GM23248 (cell line): ENCODE results near the gene MRPS22. TPM values are rescaled to one million over a fixed set of nuclear protein-coding genes. Genes with fewer than 3 reads are reported as not detected.

Experiments used
- DNase-seq: peaks from one replicate; pipeline ENCODE4 v3.0.0-alpha.2; 2015
- H2AFZ ChIP-seq: fragments of 200-600 bp; sonication (generic); 2 replicates; pipeline ENCODE4 v1.6.1; 2016; ENCODE audit warnings: antibody characterized with exemption
- H3F3A ChIP-seq: fragments of 200-600 bp; sonication (generic); 2 replicates; pipeline ENCODE4 v1.6.1; 2016; ENCODE audit warnings: mild to moderate bottlenecking, antibody characterized with exemption, mixed run types; ENCODE audit not compliant: insufficient read depth
- H3K27ac ChIP-seq: fragments of 200-600 bp; sonication (generic); 2 replicates; pipeline ENCODE4 v1.5.1; 2016; ENCODE audit warnings: mild to moderate bottlenecking
- H3K27me3 ChIP-seq: fragments of 200-600 bp; sonication (generic); replicated peaks from 2 replicates; pipeline ENCODE4 v1.6.1; 2016; ENCODE audit warnings: mild to moderate bottlenecking; ENCODE audit not compliant: insufficient read depth
- H3K36me3 ChIP-seq: fragments of 200-600 bp; sonication (generic); 2 replicates; pipeline ENCODE4 v1.6.1; 2016; ENCODE audit warnings: low read depth, mild to moderate bottlenecking
- H3K4me1 ChIP-seq: fragments of 200-600 bp; sonication (generic); 2 replicates; pipeline ENCODE4 v1.6.1; 2016; ENCODE audit warnings: mild to moderate bottlenecking; ENCODE audit not compliant: insufficient read depth
- H3K4me2 ChIP-seq: fragments of 200-600 bp; sonication (generic); one replicate; pipeline ENCODE4 v1.6.1; 2016; ENCODE audit warnings: mild to moderate bottlenecking; ENCODE audit not compliant: unreplicated experiment
- H3K4me3 ChIP-seq: fragments of 200-600 bp; sonication (generic); 2 replicates; pipeline ENCODE4 v1.5.1; 2016; ENCODE audit warnings: mild to moderate bottlenecking
- H3K79me2 ChIP-seq: fragments of 200-600 bp; sonication (generic); 2 replicates; pipeline ENCODE4 v1.6.1; 2016; ENCODE audit warnings: mild to moderate bottlenecking; ENCODE audit not compliant: insufficient read depth
- H3K9ac ChIP-seq: fragments of 200-600 bp; sonication (generic); 2 replicates; pipeline ENCODE4 v1.6.1; 2016; ENCODE audit warnings: mild to moderate bottlenecking
- H3K9me2 ChIP-seq: fragments of 200-600 bp; sonication (generic); 2 replicates; pipeline ENCODE4 v1.6.1; 2016; ENCODE audit warnings: mixed run types, mild to moderate bottlenecking, moderate library complexity; ENCODE audit not compliant: insufficient read depth
- H3K9me3 ChIP-seq: fragments of 200-600 bp; sonication (generic); one replicate; pipeline ENCODE4 v1.6.1; 2017; ENCODE audit warnings: low read depth
- H4K20me1 ChIP-seq: fragments of 200-600 bp; sonication (generic); 2 replicates; pipeline ENCODE4 v1.6.0; 2016; ENCODE audit not compliant: insufficient read depth
- EZH2 ChIP-seq: fragments of 200-600 bp; sonication (generic); IDR thresholded peaks from 2 replicates; pipeline ENCODE4 v1.6.1; 2018; ENCODE audit warnings: antibody characterized with exemption, mild to moderate bottlenecking; ENCODE audit not compliant: insufficient read depth, poor library complexity, severe bottlenecking
- EZH2phosphoT487 ChIP-seq: fragments of 200-600 bp; sonication (generic); IDR thresholded peaks from 2 replicates; pipeline ENCODE4 v1.6.1; 2018; ENCODE audit warnings: antibody characterized with exemption, moderate library complexity, mild to moderate bottlenecking, low read depth; ENCODE audit not compliant: insufficient read depth
- WGBS, 2 experiments: methylation state at CpG; one replicate each; pipeline ENCODE4 v1.1.6; 2015 to 2017; ENCODE audit warnings: low lambda C conversion rate in 2 of 2, low coverage in 1 of 2; ENCODE audit errors: missing lambda C conversion rate in 2 of 2; 5-methylcytosine and 5-hydroxymethylcytosine counted together
- in situ Hi-C: fragments of 300-500 bp; cut with MboI; formaldehyde crosslinking; loops from 2 replicates; pipeline ENCODE4 v1.15.0; 2020
- polyA plus RNA-seq: library from polyadenylated mRNA; unstranded; fragments of >200 nt; fragmentation: Nextera tagmentation; extraction: Ambion mirVana; gene quantifications from 2 replicates; pipeline ENCODE4 v1.2.1, GENCODE V29; 2016
- total RNA-seq: library from RNA; depleted of rRNA; stranded (reverse); fragments of >200 nt; shearing (Covaris generic); gene quantifications from 2 replicates; pipeline ENCODE4 v1.2.3, GENCODE V29; 2014

Gene MRPS22
- total and polyA plus RNA-seq, 2 experiments from 2014 or later: 62.5 to 63.2 TPM

- in situ Hi-C loops: no loop called here
- no peak for DNase-seq
- TF ChIP-seq EZH2: no peak
- TF ChIP-seq EZH2phosphoT487: no peak
- no peak overlapping the region for H3K4me3 ChIP-seq
- no peaks in the 10 kb centered on the region for H3K9me3 ChIP-seq
- H3K27ac ChIP-seq: no peak overlapping the region
- no peaks in the 10 kb centered on the region for H3K36me3 ChIP-seq
- no peaks in the 10 kb centered on the region for H4K20me1 ChIP-seq
- WGBS, 2 experiments: 59 to 73% methylated on average over 5 of the region's 5 CpGs
- no peaks in the 10 kb centered on the region for H3K9me2 ChIP-seq
- no peak overlapping the region for H3K4me2 ChIP-seq
- H3K4me1 ChIP-seq: peaks cover 4% of the 10 kb centered on the region; the same call in 1 of the 2 replicates
- H3K9ac ChIP-seq: no peak overlapping the region
- no peaks in the 10 kb centered on the region for H3K27me3 ChIP-seq
- H2AFZ ChIP-seq: no peak overlapping the region
- no peaks in the 10 kb centered on the region for H3K79me2 ChIP-seq
- H3F3A ChIP-seq: no peaks in the 10 kb centered on the region
Measured at GRCh38 chr3:139322346-139322745, 21.5 kb upstream of the MRPS22 start.

- Histone ChIP-seq H3K4me1 (no peaks in the 10 kb centered on the region), H3K27me3 (no peaks in the 10 kb centered on the region), H2AFZ (no peak overlapping the region), H3K4me3 (no peak overlapping the region), H3K27ac (no peak overlapping the region), H4K20me1 (no peaks in the 10 kb centered on the region), H3K9me3 (no peaks in the 10 kb centered on the region), H3K9me2 (no peaks in the 10 kb centered on the region), H3K79me2 (no peaks in the 10 kb centered on the region), H3K36me3 (no peaks in the 10 kb centered on the region), H3F3A (no peaks in the 10 kb centered on the region), H3K4me2 (no peak overlapping the region), H3K9ac (no peak overlapping the region)
- in situ Hi-C loops: no loop called here
- 91 to 93% methylated on average over 7 of the region's 7 CpGs for WGBS, 2 experiments
- no peak for DNase-seq
- no peak for TF ChIP-seq EZH2phosphoT487
- TF ChIP-seq EZH2: no peak
Measured at GRCh38 chr3:139323146-139323545, 20.7 kb upstream of the MRPS22 start.

- 0 out of 2 replicates have a peak, but pooled peaks cover 3% of the 10 kb centered on the region for H3K4me1 ChIP-seq
- no peaks in the 10 kb centered on the region for H3K27me3 ChIP-seq
- H4K20me1 ChIP-seq: no peaks in the 10 kb centered on the region
- H3K9ac ChIP-seq: no peak overlapping the region
- H3K36me3 ChIP-seq: no peaks in the 10 kb centered on the region
- no peaks in the 10 kb centered on the region for H3K9me3 ChIP-seq
- no peaks in the 10 kb centered on the region for H3K79me2 ChIP-seq
- no peak for TF ChIP-seq EZH2phosphoT487
- no peak for TF ChIP-seq EZH2
- H3F3A ChIP-seq: no peaks in the 10 kb centered on the region
- in situ Hi-C loops: no loop called here
- no peaks in the 10 kb centered on the region for H3K9me2 ChIP-seq
- DNase-seq: no peak
- WGBS, 2 experiments: 77 to 82% methylated on average over 5 of the region's 5 CpGs
- H3K27ac ChIP-seq: no peak overlapping the region
- H2AFZ ChIP-seq: no peak overlapping the region
- no peak overlapping the region for H3K4me3 ChIP-seq
- no peak overlapping the region for H3K4me2 ChIP-seq
Measured at GRCh38 chr3:139324456-139324855, 19.4 kb upstream of the MRPS22 start.

GRCh38 chr3:139325551-139325950 lies 18.3 kb upstream of the MRPS22 start:
- no peaks in the 10 kb centered on the region for H3K9me2 ChIP-seq
- H3K9me3 ChIP-seq: no peaks in the 10 kb centered on the region
- no peaks in the 10 kb centered on the region for H3K27me3 ChIP-seq
- H3K27ac ChIP-seq: no peak overlapping the region
- H3F3A ChIP-seq: no peaks in the 10 kb centered on the region
- no peak overlapping the region for H3K9ac ChIP-seq
- no peak for DNase-seq
- WGBS, 2 experiments: 94 to 96% methylated on average over 3 of the region's 3 CpGs
- no peaks in the 10 kb centered on the region for H4K20me1 ChIP-seq
- in situ Hi-C loops: loop anchor here (5.0 to 25.0 kb wide), 2 partner anchors 213 to 613 kb away; no protein-coding TSS in a partner anchor
- H3K4me3 ChIP-seq: no peak overlapping the region
- H3K79me2 ChIP-seq: no peaks in the 10 kb centered on the region
- H3K4me1 ChIP-seq: 0 out of 2 replicates have a peak, but pooled peaks cover 3% of the 10 kb centered on the region
- no peak overlapping the region for H2AFZ ChIP-seq
- H3K4me2 ChIP-seq: no peak overlapping the region
- TF ChIP-seq EZH2: no peak
- no peak for TF ChIP-seq EZH2phosphoT487
- no peaks in the 10 kb centered on the region for H3K36me3 ChIP-seq

- H3K9me2 ChIP-seq: no peaks in the 10 kb centered on the region
- no peaks in the 10 kb centered on the region for H3K36me3 ChIP-seq
- no peak overlapping the region for H2AFZ ChIP-seq
- H3K4me3 ChIP-seq: no peak overlapping the region
- no peak overlapping the region for H3K9ac ChIP-seq
- WGBS, 2 experiments: 85 to 91% methylated on average over 5 of the region's 5 CpGs
- TF ChIP-seq EZH2phosphoT487: no peak
- no peak for TF ChIP-seq EZH2
- no peaks in the 10 kb centered on the region for H3K79me2 ChIP-seq
- H3K9me3 ChIP-seq: no peaks in the 10 kb centered on the region
- in situ Hi-C loops: loop anchor here (5.0 to 25.0 kb wide), 2 partner anchors 214 to 614 kb away; no protein-coding TSS in a partner anchor
- no peak overlapping the region for H3K27ac ChIP-seq
- H4K20me1 ChIP-seq: no peaks in the 10 kb centered on the region
- no peaks in the 10 kb centered on the region for H3F3A ChIP-seq
- no peak overlapping the region for H3K4me2 ChIP-seq
- no peaks in the 10 kb centered on the region for H3K27me3 ChIP-seq
- DNase-seq: no peak
- H3K4me1 ChIP-seq: 0 out of 2 replicates have a peak, but pooled peaks cover 3% of the 10 kb centered on the region
Measured at GRCh38 chr3:139326131-139326530, 17.7 kb upstream of the MRPS22 start.
